WERI-Rb-1 (cell line): Measurements from ENCODE around the gene AQP5.

ENCODE experiments used
- DNase-seq: peaks from one replicate; pipeline ENCODE4 v3.0.0-alpha.2; 2020
- H3K27ac ChIP-seq: fragments of 250-450 bp; sonication (Bioruptor Pico); 2 replicates; pipeline ENCODE4 v1.5.1; 2020; ENCODE audit warnings: mild to moderate bottlenecking, moderate library complexity
- H3K27me3 ChIP-seq: fragments of 250-450 bp; sonication (Bioruptor Pico); 2 replicates; pipeline ENCODE4 v1.5.1; 2021; ENCODE audit warnings: mild to moderate bottlenecking, low read depth, moderate library complexity; ENCODE audit not compliant: insufficient read depth, severe bottlenecking
- H3K36me3 ChIP-seq: fragments of 250-450 bp; sonication (Bioruptor Pico); 2 replicates; pipeline ENCODE4 v1.5.1; 2020; ENCODE audit warnings: mild to moderate bottlenecking, moderate library complexity
- H3K4me3 ChIP-seq: 2 replicates; pipeline ENCODE4 v1.5.1; 2011; ENCODE audit warnings: low read depth, mild to moderate bottlenecking, control low read depth, low read length
- H3K9me3 ChIP-seq: fragments of 250-450 bp; sonication (Bioruptor Pico); 2 replicates; pipeline ENCODE4 v1.5.1; 2021; ENCODE audit warnings: mild to moderate bottlenecking, moderate library complexity; ENCODE audit not compliant: severe bottlenecking
- CTCF ChIP-seq: IDR thresholded peaks from 2 replicates; pipeline ENCODE4 v1.5.1; 2011; ENCODE audit warnings: low read depth, mild to moderate bottlenecking, control low read depth, inconsistent platforms, low read length

AQP5 gene

DNA sequence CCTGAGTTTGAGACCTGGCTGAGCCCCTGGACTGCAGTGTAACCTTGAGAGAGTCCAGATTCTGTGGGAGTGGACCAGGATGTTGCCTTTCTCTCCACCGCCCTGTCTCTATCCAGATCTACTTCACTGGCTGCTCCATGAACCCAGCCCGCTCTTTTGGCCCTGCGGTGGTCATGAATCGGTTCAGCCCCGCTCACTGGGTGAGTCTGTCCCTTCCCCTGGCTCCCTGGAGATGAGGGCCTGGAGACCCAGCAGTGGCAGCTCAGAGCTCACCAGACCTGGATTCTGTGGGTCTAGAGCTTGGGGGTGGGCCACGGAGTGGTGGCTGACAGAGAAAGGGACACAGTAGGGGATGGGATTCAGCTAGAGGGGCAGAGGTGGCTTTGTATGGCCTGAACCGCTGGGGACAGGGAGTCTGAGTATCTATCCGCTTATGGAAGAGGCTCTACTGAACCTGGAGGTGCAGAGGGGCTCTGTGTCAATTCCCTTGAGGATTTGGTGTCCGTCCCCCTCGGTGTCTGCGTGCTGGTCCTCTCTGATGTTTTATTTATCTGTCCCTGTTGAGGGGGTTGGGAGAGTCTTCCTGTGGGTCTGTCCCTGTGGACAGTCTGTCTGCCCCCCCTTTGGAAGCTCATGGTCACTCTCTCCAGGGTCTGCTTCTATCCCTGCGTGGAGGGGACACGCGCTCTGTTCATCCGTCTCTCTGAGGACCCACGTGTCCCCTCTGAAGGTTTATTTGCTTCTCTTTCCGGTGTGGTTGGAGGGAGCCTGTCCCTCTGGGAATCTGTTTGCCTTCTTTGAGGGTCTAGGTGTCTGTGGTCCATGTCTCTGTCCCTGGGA is 2.5 kb downstream of the AQP5 start:
- Histone ChIP-seq H3K36me3 (no peaks in the 10 kb centered on the region), H3K27ac (no peak overlapping the region), H3K9me3 (no peaks in the 10 kb centered on the region), H3K4me3 (no peak overlapping the region), H3K27me3 (no peaks in the 10 kb centered on the region)
- no peak for DNase-seq
- TF ChIP-seq CTCF = no peak

GRCh38 chr12:49964849-49965624 is 3.4 kb downstream of the AQP5 start:
- no peak for DNase-seq
- Histone ChIP-seq H3K4me3 (no peak overlapping the region), H3K36me3 (no peaks in the 10 kb centered on the region), H3K27ac (no peak overlapping the region), H3K9me3 (no peaks in the 10 kb centered on the region), H3K27me3 (no peaks in the 10 kb centered on the region)
- TF ChIP-seq CTCF = no peak

DNA sequence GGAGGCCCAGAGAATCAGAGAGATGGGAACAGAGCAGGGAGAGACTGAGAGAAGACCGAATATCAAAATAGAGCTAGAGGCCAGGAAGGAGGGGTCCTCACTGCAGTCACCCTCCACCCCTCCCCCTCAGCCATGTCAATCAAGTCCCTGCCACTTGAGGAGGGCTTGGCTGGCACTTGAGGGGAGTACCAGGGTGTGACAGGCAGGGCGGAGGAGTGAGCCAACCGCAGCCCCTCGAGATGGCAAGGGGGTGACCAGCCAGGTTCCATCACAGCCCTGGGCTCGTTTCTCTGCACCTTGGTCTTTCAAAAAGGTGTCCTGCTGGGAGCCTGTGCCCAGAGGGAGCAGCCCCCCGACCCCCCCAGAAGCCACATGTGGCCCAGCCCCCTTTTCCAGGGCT is 4.2 kb downstream of the AQP5 start:
- Histone ChIP-seq H3K27ac (no peak overlapping the region), H3K9me3 (no peaks in the 10 kb centered on the region), H3K4me3 (no peak overlapping the region), H3K27me3 (no peaks in the 10 kb centered on the region), H3K36me3 (no peaks in the 10 kb centered on the region)
- no peak for TF ChIP-seq CTCF
- no peak for DNase-seq

GRCh38 chr12:49966511-49967041 is 4.9 kb downstream of the AQP5 start:
- H3K27ac ChIP-seq = peak overlapping the region; percentile 3; the same call in 1 of the 2 replicates
- no peaks in the 10 kb centered on the region for H3K27me3 ChIP-seq
- no peaks in the 10 kb centered on the region for H3K9me3 ChIP-seq
- H3K36me3 ChIP-seq = no peaks in the 10 kb centered on the region
- no peak for TF ChIP-seq CTCF
- DNase-seq = no peak
- H3K4me3 ChIP-seq = peak overlapping the region; percentile 59; the same call in 1 of the 2 replicates

DNA sequence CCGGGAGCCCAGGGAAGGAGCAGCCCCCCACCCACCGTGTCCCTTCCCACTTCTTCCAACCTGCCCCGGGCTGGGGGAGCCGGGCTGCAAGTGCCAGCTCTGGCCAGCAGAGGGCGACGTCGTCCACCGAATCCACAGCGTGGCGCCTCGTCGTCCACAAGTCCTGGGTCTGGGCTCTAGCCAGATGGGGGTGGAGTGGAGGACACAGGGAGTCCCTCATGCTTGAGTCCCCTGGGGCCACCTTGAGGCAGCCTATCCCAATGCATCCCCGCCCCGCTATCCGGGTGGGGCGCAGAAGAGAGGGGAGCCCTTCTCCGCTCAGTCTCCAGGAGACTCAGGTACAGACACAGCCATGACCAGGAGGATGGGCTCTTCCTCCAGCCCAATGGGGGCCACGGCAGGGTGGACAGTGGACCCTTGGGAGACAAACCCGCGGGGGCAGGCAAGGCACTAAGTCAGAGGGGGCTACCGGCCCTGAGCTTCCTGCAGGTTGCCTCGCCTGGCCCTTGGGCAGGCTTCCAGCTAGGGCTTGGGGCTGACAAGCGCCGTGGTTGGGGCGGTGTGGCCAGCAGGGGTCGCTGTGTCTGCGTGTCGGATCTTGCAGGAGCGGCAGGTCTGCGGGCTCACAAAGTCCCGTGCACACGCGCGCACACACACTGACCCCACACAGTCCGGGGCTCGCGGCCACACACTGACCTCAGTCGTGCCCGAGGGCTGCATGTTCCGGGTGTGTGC is 5.5 kb downstream of the AQP5 start:
- peak overlapping the region; percentile 66 for H3K27ac ChIP-seq
- H3K4me3 ChIP-seq = peak overlapping the region; percentile 59
- no peaks in the 10 kb centered on the region for H3K9me3 ChIP-seq
- DNase-seq = peak; percentile 94
- H3K36me3 ChIP-seq = no peaks in the 10 kb centered on the region
- TF ChIP-seq CTCF = peak; percentile 96
- H3K27me3 ChIP-seq = no peaks in the 10 kb centered on the region
